Aorta (tissue), 5 donors: ENCODE data around the gene DLX6. TPM values are rescaled to one million over a fixed set of nuclear protein-coding genes. Genes with fewer than 3 reads are reported as not detected.
A peak's percentile ranks its signal among the peaks of the same experiment; 100 is the strongest.

Experiments
- ATAC-seq: fragments of 200-7000 bp; cut with Tn5 transposase; one replicate; pipeline ENCODE4 v1.9.1; 2022; ENCODE audit warnings: moderate library complexity; ENCODE audit not compliant: low FRiP score
- DNase-seq, 2 donors: peaks; one replicate each; pipeline ENCODE4 v3.0.0-alpha.2; 2020
- H3K27ac ChIP-seq, 2 donors: one replicate each; pipeline ENCODE4 v1.5.1; 2013; ENCODE audit warnings: low read length in 2 of 2, mild to moderate bottlenecking in 2 of 2, moderate library complexity in 2 of 2, control low read depth in 1 of 2, inconsistent platforms in 1 of 2, low read depth in 1 of 2
- H3K27me3 ChIP-seq, 2 donors: one replicate each; pipeline ENCODE4 v1.6.1; 2013; ENCODE audit warnings: control low read depth in 1 of 2, low read length in 1 of 2, mild to moderate bottlenecking in 1 of 2, moderate library complexity in 1 of 2; ENCODE audit not compliant: insufficient read depth in 2 of 2, control insufficient read depth in 1 of 2
- H3K36me3 ChIP-seq, 2 donors: one replicate each; pipeline ENCODE4 v1.6.1; 2013; ENCODE audit warnings: control low read depth in 1 of 2, low read length in 1 of 2, mild to moderate bottlenecking in 1 of 2; ENCODE audit not compliant: insufficient read depth in 2 of 2, control insufficient read depth in 1 of 2
- H3K4me1 ChIP-seq, 2 donors: one replicate each; pipeline ENCODE4 v1.6.1; 2013; ENCODE audit warnings: low read length in 2 of 2, control low read depth in 1 of 2, mild to moderate bottlenecking in 1 of 2, moderate library complexity in 1 of 2; ENCODE audit not compliant: insufficient read depth in 2 of 2, control insufficient read depth in 1 of 2
- H3K4me3 ChIP-seq, 2 donors: one replicate each; pipeline ENCODE4 v1.5.1; 2013; ENCODE audit warnings: low read length in 2 of 2, control low read depth in 1 of 2, mild to moderate bottlenecking in 1 of 2
- H3K9me3 ChIP-seq: one replicate; pipeline ENCODE4 v1.6.1; 2013; ENCODE audit warnings: mild to moderate bottlenecking, low read length; ENCODE audit not compliant: control insufficient read depth
- WGBS, 2 donors: extraction: QIAGEN DNeasy Blood & Tissue Kit; methylation state at CpG; one replicate each; pipeline ENCODE4 v1.1.7; 2013; 5-methylcytosine and 5-hydroxymethylcytosine counted together
- intact Hi-C, 2 donors: fragments of 100-400 bp; cut with DNase I; formaldehyde crosslinking; loops; one replicate each; pipeline versions ENCODE4 v1.14.2 to v1.15.0; 2022
- long read RNA-seq, 2 donors: library from polyadenylated mRNA; unstranded; transcript quantifications; one replicate each; pipeline ENCODE4 v2.0.0, GENCODE V29; 2020 to 2021
- polyA plus RNA-seq, 2 donors: library from polyadenylated mRNA; stranded (reverse); fragments of 200-250 nt; gene quantifications; one replicate each; pipeline ENCODE4 v1.2.3, GENCODE V29; 2013
- total RNA-seq, 2 donors: library from RNA; stranded (reverse); fragmentation: NEBNext Ultra II Directional; extraction: Animal tissue kit (Norgen Biotek cat#: 25700); gene quantifications; one replicate each; pipeline ENCODE4 v1.2.1, GENCODE V29; 2021
- donor health status: healthy with polysubstance abuse.
- donor health status: Bipolar disorder and iron deficiency.
- donor health status: DM: no; HTN: no; CAD: no.
- donor health status: DM: no; HTN: no; CAD: no.
- donor health status: DM: yes; HTN: yes; CAD: no.

Gene DLX6
- total RNA-seq (under 1 TPM; 0.19 to 0.27 TPM), polyA plus RNA-seq (under 1 TPM in 1 of 2 donors, not detected in 1; 0.13 TPM)
- long read RNA-seq, donor 1, result 0 reads
- long read RNA-seq, donor 2, result 0 reads

GRCh38 chr7:97005183-97006054 lies at the start of gene DLX6:
Gene DLX6, plus strand, starts transcription at chr7:97005553. Its CDS starts 425 bp downstream, at chr7:97005978.
- Histone ChIP-seq H3K4me1 (no peaks in the 10 kb centered on the region), H3K27me3 (peaks cover 0 to 2% of the 10 kb centered on the region in 2 donors), H3K9me3 (peaks cover 4% of the 10 kb centered on the region), H3K4me3 (peak within 1 kb of the TSS in 1 of 2 donors; percentile 8), H3K27ac (no peak within 1 kb of the TSS), H3K36me3 (no peaks in the 10 kb centered on the region)
- intact Hi-C loops, result no loop called here
- DNase-seq, result peak in 1 of 2 donors; percentile 56
- ATAC-seq, result peak; percentile 12
- WGBS, 2 donors, result 4 to 5% methylated on average over 40 to 44 of the region's 44 CpGs

DNA sequence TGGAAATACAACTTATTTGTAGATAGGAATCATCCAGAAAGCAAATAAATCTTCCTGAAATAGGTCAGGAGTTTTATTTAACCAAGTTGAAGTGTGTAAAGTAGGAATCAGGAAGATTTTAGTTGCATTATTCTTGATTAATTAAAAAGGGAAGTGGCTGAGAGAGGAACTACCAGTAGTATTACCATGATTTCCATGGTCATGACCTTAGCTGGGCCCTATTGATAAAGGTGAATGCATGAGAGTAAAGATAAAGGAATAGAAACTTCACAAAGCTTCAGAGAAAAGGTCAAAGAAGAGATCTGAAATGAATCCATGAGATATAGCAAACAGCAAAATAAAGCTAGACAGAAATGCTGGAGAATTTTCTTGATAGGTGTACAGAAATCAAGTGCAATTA lies 46.2 kb upstream of the DLX6 start:
- DNase-seq (no peak), ATAC-seq (no peak)
- intact Hi-C loops, result no loop called here
- no peaks in the 10 kb centered on the region for H3K36me3 ChIP-seq
- no peak overlapping the region for H3K27ac ChIP-seq
- no peak overlapping the region for H3K4me3 ChIP-seq
- H3K4me1 ChIP-seq, result no peaks in the 10 kb centered on the region
- no peaks in the 10 kb centered on the region for H3K27me3 ChIP-seq
- no peaks in the 10 kb centered on the region for H3K9me3 ChIP-seq

GRCh38 chr7:96962221-96962885 lies 43.0 kb upstream of the DLX6 start:
- no peaks in the 10 kb centered on the region for H3K9me3 ChIP-seq
- H3K4me3 ChIP-seq, result no peak overlapping the region
- peak in 1 of 2 donors; percentile 56 for DNase-seq
- no peak overlapping the region for H3K27ac ChIP-seq
- no peaks in the 10 kb centered on the region for H3K36me3 ChIP-seq
- no peaks in the 10 kb centered on the region for H3K27me3 ChIP-seq
- intact Hi-C loops, result no loop called here
- H3K4me1 ChIP-seq, result no peaks in the 10 kb centered on the region
- WGBS, 2 donors, result 67 to 72% methylated on average over 9 of the region's 9 CpGs
- ATAC-seq, result no peak

DNA sequence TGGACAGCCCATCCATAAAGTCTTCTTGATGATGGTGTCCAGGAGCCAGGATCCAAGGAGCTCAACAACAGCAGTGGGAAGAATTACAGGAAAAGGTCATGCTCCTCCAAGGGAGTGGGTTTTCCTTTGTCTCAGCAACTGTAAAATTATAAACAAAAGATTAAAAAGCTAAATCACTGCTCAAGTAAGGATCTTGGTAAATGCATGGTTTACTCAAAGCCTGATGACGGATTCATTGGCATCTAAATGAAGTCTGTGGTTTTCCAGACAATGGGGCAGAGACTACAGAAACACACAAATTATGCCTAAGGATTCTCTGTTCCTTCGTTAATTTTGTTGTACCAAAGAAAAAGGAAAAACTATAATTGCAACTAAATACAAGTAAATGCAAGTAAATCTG lies 36.4 kb upstream of the DLX6 start:
- H3K27me3 ChIP-seq, result no peaks in the 10 kb centered on the region
- H3K4me1 ChIP-seq, result peaks cover 0 to under 1% of the 10 kb centered on the region in 2 donors
- WGBS, 2 donors, result 83 to 84% methylated on average over 2 of the region's 2 CpGs
- ATAC-seq, result no peak
- DNase-seq, result no peak
- no peaks in the 10 kb centered on the region for H3K9me3 ChIP-seq
- no peak overlapping the region for H3K27ac ChIP-seq
- no peaks in the 10 kb centered on the region for H3K36me3 ChIP-seq
- no peak overlapping the region for H3K4me3 ChIP-seq
- intact Hi-C loops, result no loop called here

DNA sequence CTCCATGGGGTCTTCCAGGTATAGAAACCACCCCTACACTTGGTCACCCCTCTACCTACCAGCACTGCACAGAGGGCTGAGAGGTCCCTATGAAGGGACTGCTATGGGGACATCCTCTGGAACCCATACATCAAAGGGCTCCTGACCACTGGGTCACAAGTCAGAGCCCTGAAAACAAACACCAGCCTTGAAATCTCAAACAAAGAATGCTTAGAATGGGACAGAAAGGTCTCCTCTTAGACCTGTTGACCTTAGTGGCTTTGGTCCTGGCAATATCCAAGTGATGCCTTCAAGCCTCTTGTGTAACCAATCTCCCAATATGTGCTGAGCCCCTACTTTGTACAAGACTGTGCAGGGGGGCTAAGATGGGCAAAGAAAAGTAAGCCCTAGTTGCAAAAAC lies 34.6 kb upstream of the DLX6 start:
- Histone ChIP-seq H3K27ac (no peak overlapping the region), H3K27me3 (no peaks in the 10 kb centered on the region), H3K4me3 (no peak overlapping the region), H3K36me3 (no peaks in the 10 kb centered on the region), H3K4me1 (peaks cover 0 to 3% of the 10 kb centered on the region in 2 donors), H3K9me3 (no peaks in the 10 kb centered on the region)
- ATAC-seq (no peak), DNase-seq (no peak)
- intact Hi-C loops, result no loop called here

DNA sequence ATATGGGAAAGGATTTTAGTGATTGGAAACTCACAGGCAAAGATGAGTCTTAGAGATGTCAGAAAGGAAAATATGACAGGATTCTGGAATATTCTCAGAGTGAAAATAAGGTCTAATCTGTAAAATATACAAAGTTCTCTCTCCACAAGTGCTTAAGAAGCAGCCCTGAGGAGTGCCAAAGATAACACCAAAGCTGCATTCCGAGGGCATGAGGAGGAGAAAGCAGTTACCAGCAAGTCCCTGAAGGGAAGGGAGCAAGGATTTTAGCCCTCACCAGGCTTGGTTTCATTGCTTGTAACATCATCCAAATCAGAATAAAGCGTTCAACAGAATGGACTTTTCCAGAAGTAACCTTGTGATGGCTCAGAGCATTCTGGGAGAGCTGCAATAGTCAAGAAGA lies 31.4 kb upstream of the DLX6 start:
- Histone ChIP-seq H3K36me3 (no peaks in the 10 kb centered on the region), H3K4me3 (no peak overlapping the region), H3K9me3 (no peaks in the 10 kb centered on the region), H3K4me1 (peaks cover 0 to 3% of the 10 kb centered on the region in 2 donors), H3K27me3 (no peaks in the 10 kb centered on the region), H3K27ac (no peak overlapping the region)
- DNase-seq (peak in 1 of 2 donors; percentile 53), ATAC-seq (peak; percentile 65)
- intact Hi-C loops, result no loop called here
- 0 to 6% methylated on average over 2 of the region's 2 CpGs for WGBS, 2 donors

- intact Hi-C loops, result no loop called here
- Histone ChIP-seq H3K27me3 (no peaks in the 10 kb centered on the region), H3K4me3 (no peak overlapping the region), H3K4me1 (peaks cover 0 to 3% of the 10 kb centered on the region in 2 donors), H3K27ac (no peak overlapping the region), H3K36me3 (no peaks in the 10 kb centered on the region), H3K9me3 (no peaks in the 10 kb centered on the region)
- 27 to 64% methylated on average over 2 of the region's 2 CpGs for WGBS, 2 donors
- no peak for ATAC-seq
- no peak for DNase-seq
These were observed 29.2 kb upstream of the DLX6 start for GRCh38 chr7:96976106-96976505.

DNA sequence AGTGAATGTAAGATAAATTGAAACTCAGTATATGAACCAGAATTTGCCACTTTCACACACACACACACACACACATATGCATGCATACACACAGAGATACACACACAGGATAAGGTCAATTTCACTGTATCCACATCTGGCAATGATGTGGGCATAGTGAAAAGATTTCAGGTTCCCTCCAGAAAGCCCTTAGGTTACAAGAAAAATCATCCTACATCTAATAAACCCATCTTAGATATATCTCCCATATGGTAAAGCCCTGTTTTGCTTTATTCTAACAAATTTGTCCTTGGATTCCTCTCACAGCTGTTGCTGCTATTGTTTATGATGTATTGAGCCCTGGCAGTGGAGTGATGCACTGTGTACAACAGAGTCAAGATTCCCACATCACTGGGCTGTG lies 27.9 kb upstream of the DLX6 start:
- Histone ChIP-seq H3K27me3 (no peaks in the 10 kb centered on the region), H3K9me3 (no peaks in the 10 kb centered on the region), H3K27ac (no peak overlapping the region), H3K4me3 (no peak overlapping the region), H3K4me1 (peaks cover 0 to 3% of the 10 kb centered on the region in 2 donors), H3K36me3 (no peaks in the 10 kb centered on the region)
- no peak for ATAC-seq
- no peak for DNase-seq
- intact Hi-C loops, result no loop called here
